ENCODE data around the gene COL1A1.

Gene COL1A1

DNA sequence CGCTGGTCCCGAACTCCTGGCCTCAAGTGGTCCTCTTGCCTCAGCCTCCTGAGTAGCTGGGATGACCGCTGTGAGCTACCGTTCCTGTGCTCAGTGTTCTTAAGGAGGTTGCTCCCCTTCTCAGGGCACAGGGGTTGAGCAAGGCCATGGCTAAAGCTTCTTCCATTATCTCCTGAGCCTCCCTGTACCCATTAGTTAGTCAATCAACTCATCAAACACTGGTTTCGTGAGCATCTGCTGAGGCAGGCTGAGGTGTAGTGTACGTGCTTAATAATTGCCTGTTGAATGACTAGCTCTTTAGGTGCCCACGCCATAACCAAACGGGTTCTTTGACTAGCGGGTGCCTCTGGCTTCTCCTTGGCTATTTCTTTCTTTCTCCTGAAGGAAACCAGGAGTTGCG is 24.0 kb downstream of the COL1A1 start:
- DNase-seq (ENCODE audit: extremely low read depth, low read depth): no peak
- no peak overlapping the region for H3K4me3 ChIP-seq (replicated peaks; ENCODE audit: low read depth, low read length)
- TF ChIP-seq CTCF (IDR thresholded peaks at IDR 0.05; ENCODE audit: low read depth, low read length, missing control alignments): no peak

GRCh38 chr17:50176559-50177357 is 24.7 kb downstream of the COL1A1 start:
- TF ChIP-seq CTCF (IDR thresholded peaks at IDR 0.05; ENCODE audit: low read depth, low read length, missing control alignments): no peak
- H3K4me3 ChIP-seq (replicated peaks; ENCODE audit: low read depth, low read length): no peak overlapping the region
- no peak for DNase-seq (ENCODE audit: extremely low read depth, low read depth)

GRCh38 chr17:50175035-50175807 is 26.2 kb downstream of the COL1A1 start:
- TF ChIP-seq CTCF (IDR thresholded peaks at IDR 0.05; ENCODE audit: low read depth, low read length, missing control alignments): no peak
- DNase-seq (ENCODE audit: extremely low read depth, low read depth): no peak
- H3K4me3 ChIP-seq (replicated peaks; ENCODE audit: low read depth, low read length): no peak overlapping the region

- no peak for DNase-seq (ENCODE audit: extremely low read depth, low read depth)
- no peak for TF ChIP-seq CTCF (IDR thresholded peaks at IDR 0.05; ENCODE audit: low read depth, low read length, missing control alignments)
- no peak overlapping the region for H3K4me3 ChIP-seq (replicated peaks; ENCODE audit: low read depth, low read length)
Observed at GRCh38 chr17:50174444-50174843, 27.0 kb downstream of the COL1A1 start.

GRCh38 chr17:50173335-50173941 is 28.0 kb downstream of the COL1A1 start:
- no peak for TF ChIP-seq CTCF (IDR thresholded peaks at IDR 0.05; ENCODE audit: low read depth, low read length, missing control alignments)
- no peak overlapping the region for H3K4me3 ChIP-seq (replicated peaks; ENCODE audit: low read depth, low read length)
- peak; percentile 73 for DNase-seq (ENCODE audit: extremely low read depth, low read depth)

DNA sequence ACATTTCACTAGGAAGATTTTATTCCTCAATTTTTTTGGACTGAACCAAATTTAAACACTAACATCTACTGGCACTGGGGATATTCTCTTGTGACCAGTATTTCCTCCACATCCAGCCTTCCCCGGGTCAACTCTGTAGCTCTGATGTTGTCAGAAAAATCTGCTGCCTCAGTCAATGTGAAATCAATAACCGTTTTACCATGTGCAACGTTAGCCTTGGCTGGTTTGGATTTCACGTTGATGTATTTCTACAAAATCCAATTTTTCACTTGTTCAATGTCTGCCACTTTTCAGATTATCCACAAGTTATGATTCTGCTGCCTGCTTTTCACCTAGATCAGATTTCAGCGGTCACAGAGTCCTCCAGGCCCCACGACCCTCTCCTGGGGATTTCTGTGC is 28.5 kb downstream of the COL1A1 start:
- H3K4me3 ChIP-seq (replicated peaks; ENCODE audit: low read depth, low read length): no peak overlapping the region
- no peak for DNase-seq (ENCODE audit: extremely low read depth, low read depth)
- no peak for TF ChIP-seq CTCF (IDR thresholded peaks at IDR 0.05; ENCODE audit: low read depth, low read length, missing control alignments)
